Ecto neural progenitor cell (in vitro differentiated cells): ENCODE data around the gene KIRREL3.
"Not testable (repeated sequence)": the region's sequence is repeated elsewhere in the genome, so short reads cannot be mapped to it uniquely, and the experiment has no call there.

Experiments used
- DNase-seq: peaks from one replicate; pipeline ENCODE4 v3.0.0-alpha.2; 2018; ENCODE audit warnings: low spot score

The KIRREL3 gene

GRCh38 chr11:126400019-126400418 lies 600.6 kb downstream of the KIRREL3 start:
- no peak for DNase-seq

- DNase-seq: no peak
Observed at GRCh38 chr11:126398721-126399120, 601.8 kb downstream of the KIRREL3 start.

- no peak for DNase-seq
Observed at GRCh38 chr11:126398296-126398695, 602.3 kb downstream of the KIRREL3 start.

GRCh38 chr11:126396965-126397364 lies 603.6 kb downstream of the KIRREL3 start:
- DNase-seq: no peak

GRCh38 chr11:126396266-126396665 lies 604.3 kb downstream of the KIRREL3 start:
- not testable (repeated sequence) for DNase-seq

GRCh38 chr11:126395784-126396183 lies 604.8 kb downstream of the KIRREL3 start:
- not testable (repeated sequence) for DNase-seq

- DNase-seq: not testable (repeated sequence)
Observed at GRCh38 chr11:126394634-126395072, 605.9 kb downstream of the KIRREL3 start.

GRCh38 chr11:126394036-126394435 lies 606.5 kb downstream of the KIRREL3 start:
- no peak for DNase-seq

- DNase-seq: no peak
Observed at GRCh38 chr11:126393143-126393542, 607.4 kb downstream of the KIRREL3 start.

- DNase-seq: no peak
Observed at GRCh38 chr11:126392633-126393013, 607.9 kb downstream of the KIRREL3 start.

- no peak for DNase-seq
Observed at GRCh38 chr11:126391970-126392632, 608.5 kb downstream of the KIRREL3 start.

GRCh38 chr11:126391286-126391954 lies 609.1 kb downstream of the KIRREL3 start:
- no peak for DNase-seq

GRCh38 chr11:126390272-126390867 lies 610.2 kb downstream of the KIRREL3 start:
- no peak for DNase-seq

- no peak for DNase-seq
Observed at GRCh38 chr11:126387857-126388256, 612.7 kb downstream of the KIRREL3 start.

GRCh38 chr11:126386729-126387071 lies 613.9 kb downstream of the KIRREL3 start:
- DNase-seq: not testable (repeated sequence)

- no peak for DNase-seq
Observed at GRCh38 chr11:126385991-126386728, 614.4 kb downstream of the KIRREL3 start.

GRCh38 chr11:126384449-126385070 lies 616.0 kb downstream of the KIRREL3 start:
- no peak for DNase-seq

- DNase-seq: no peak
Observed at GRCh38 chr11:126383339-126384335, 616.9 kb downstream of the KIRREL3 start.

- DNase-seq: not testable (repeated sequence)
Observed at GRCh38 chr11:126382641-126383040, 617.9 kb downstream of the KIRREL3 start.

GRCh38 chr11:126381960-126382359 lies 618.6 kb downstream of the KIRREL3 start:
- DNase-seq: not testable (repeated sequence)

GRCh38 chr11:126380909-126381308 lies 619.7 kb downstream of the KIRREL3 start:
- DNase-seq: no peak
